ENCODE results near the gene FXN.

FXN gene

GRCh38 chr9:69137311-69137710 lies 101.8 kb downstream of the FXN start:
- DNase-seq (ENCODE audit: low read depth in 4 of 4, low spot score in 1 of 4) = no peak

- no peak for DNase-seq (ENCODE audit: low read depth in 4 of 4, low spot score in 1 of 4)
Measured at GRCh38 chr9:69139596-69139995, 104.0 kb downstream of the FXN start.

DNA sequence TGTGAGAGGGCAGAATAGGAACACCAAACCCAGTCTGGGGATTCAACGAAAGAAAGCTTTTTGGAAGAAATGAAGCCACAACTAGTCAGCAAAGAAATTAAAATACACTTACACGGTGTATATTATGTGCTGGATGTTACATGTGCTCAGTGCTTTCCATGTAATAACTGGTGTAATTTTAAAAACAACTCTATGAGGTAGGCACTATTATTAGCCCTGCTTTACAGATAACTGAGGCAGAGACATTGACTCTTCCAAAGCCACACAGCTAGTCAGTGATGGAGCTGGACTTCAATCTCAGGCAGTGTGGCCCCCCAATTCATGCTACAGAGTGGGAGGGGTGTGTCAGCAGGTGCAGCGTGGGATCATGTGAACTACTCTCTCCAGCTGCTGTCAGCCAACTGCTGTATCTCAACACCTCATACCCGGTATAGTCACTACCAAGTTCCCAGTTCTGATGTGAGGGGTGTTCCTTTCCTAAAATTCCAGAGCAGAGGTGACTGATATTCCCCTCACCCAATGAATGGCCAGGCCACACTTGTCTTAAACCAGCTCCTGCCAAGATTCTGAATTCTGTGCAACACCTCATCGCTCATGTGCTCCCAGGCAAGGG lies 104.7 kb downstream of the FXN start:
- DNase-seq (ENCODE audit: low read depth in 4 of 4, low spot score in 1 of 4) = no peak

GRCh38 chr9:69141851-69142250 lies 106.3 kb downstream of the FXN start:
- DNase-seq (ENCODE audit: low read depth in 4 of 4, low spot score in 1 of 4) = no peak

- no peak for DNase-seq (ENCODE audit: low read depth in 4 of 4, low spot score in 1 of 4)
Measured at GRCh38 chr9:69143291-69143690, 107.7 kb downstream of the FXN start.

DNA sequence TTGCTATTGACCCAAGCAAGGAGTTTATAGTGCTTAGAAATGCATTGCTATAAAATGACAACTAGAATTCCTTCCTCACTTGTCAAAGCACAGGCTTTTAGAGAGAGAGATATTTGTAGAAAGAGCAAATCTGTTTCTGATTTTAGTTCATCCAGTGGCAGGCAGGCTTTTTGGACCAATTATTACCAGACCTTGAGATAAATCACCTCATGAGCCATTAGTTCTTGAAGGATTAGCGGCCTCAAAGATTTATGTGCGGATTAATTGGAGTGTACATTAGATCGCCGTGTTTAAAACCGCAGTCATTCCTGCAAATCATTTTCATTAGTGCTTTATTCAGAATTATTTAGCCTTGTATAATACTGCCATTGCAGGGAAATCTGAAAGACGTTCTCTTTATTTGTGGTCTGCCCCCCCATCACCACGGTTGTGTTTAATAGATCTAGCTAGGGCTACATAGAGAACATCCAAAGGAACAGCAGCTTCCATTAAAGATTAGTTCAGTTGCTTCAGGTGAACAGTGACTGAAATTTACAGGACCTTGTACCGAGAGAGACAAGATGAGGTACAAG lies 109.7 kb downstream of the FXN start:
- no peak for DNase-seq (ENCODE audit: low read depth in 4 of 4, low spot score in 1 of 4)

DNA sequence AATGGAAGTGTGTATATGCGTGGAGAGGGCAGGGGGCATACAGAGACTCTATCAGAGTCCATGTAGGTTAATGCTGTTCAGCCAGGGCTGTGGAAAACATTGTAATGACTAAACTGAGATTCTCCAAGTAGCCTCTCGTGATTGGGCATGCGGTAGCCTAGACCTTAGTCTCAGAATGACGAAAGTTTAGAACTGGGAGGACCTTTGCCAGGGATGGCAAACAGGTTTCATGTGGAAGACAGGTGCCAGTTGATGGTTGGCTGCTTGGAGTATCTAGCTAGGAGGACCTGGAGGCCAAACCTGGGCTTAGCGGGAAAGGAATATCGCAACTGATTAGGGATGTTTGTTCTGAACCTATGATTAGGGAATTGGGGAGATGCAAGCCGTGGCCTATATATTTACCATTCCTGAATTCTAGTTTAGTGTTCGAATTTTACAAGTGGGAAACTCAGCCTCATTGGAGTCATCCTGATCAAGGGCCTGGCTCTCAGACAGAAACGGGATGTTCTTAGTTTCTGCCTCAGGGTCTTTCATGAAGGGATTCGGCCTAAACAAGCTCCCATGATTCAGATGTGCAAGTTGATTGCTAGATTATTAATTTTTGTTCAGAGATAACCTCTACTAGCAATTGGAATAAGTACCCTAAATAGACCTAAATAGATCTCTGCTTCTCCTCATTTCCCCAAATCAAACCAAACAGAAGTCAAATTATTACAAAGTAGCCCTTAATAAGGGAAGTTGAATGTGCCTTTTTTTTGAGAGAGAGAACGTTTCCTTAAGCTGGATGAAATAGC lies 111.7 kb downstream of the FXN start:
- no peak for DNase-seq (ENCODE audit: low read depth in 4 of 4, low spot score in 1 of 4)

GRCh38 chr9:69149321-69149807 lies 113.8 kb downstream of the FXN start:
- DNase-seq (ENCODE audit: low read depth in 4 of 4, low spot score in 1 of 4) = no peak
